Kidney capillary endothelial cell (primary cell): ENCODE data around the gene BAD.

ENCODE experiments used
- DNase-seq: peaks from one replicate; pipeline ENCODE4 v3.0.0-alpha.2; 2018; ENCODE audit warnings: low spot score

The BAD gene

DNA sequence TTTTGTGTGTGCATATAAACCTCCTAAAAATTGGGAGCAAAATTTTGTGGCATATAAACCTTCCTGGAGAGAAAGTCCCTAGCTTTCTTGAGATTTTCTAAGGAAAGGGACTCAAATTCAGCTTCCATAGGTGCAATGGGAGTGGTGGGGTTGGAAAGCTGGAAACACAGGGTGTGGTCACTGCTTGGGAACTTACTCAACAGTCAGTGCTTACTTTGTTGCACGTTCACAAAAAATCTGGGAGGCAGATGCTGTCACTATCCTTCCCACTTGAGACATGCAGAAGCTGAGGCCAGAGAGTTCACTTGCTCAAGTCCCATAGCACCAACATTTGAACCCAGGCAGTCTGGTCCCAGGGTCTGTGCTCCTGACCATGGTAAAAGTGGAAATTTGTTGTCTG, 11.8 kb upstream of the BAD start:
- no peak for DNase-seq

DNA sequence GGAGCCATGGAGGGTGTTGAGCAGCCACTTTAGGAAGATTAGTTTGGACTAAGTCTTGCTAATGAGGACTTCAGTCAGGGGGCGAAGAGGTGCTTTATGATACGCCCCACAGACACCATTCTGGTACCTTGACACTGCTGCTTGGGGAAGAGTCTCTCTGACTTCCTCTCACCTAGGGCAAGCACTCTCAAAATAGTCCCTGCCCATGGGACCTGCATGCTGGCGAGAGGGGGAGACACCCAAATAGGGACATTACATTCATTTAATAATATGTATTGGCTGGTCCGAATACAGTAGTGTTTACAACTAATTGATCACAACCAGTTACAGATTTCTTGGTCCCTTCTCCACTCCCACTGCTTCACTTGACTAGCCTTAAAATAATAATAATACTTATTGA, 11.3 kb upstream of the BAD start:
- no peak for DNase-seq

DNA sequence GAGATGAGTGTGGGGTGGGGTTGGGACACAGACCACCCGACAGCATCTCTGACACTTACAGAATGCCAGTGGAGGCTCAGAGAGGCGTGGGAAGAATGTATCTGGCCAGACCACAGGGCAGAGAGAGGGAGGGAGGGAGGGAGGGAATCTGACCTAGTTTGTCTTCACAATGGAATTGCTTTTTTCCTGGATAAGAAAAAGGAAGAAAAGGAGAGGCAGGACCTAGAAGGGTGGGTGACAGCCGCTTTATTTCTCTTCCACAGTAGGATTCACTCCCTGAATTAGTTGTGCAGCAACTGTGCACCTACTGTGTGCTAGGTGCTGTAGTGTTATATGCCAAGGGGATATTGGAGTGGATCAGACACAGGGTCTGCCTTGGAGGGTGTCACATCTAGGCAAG, 10.3 kb upstream of the BAD start:
- DNase-seq, result no peak

DNA sequence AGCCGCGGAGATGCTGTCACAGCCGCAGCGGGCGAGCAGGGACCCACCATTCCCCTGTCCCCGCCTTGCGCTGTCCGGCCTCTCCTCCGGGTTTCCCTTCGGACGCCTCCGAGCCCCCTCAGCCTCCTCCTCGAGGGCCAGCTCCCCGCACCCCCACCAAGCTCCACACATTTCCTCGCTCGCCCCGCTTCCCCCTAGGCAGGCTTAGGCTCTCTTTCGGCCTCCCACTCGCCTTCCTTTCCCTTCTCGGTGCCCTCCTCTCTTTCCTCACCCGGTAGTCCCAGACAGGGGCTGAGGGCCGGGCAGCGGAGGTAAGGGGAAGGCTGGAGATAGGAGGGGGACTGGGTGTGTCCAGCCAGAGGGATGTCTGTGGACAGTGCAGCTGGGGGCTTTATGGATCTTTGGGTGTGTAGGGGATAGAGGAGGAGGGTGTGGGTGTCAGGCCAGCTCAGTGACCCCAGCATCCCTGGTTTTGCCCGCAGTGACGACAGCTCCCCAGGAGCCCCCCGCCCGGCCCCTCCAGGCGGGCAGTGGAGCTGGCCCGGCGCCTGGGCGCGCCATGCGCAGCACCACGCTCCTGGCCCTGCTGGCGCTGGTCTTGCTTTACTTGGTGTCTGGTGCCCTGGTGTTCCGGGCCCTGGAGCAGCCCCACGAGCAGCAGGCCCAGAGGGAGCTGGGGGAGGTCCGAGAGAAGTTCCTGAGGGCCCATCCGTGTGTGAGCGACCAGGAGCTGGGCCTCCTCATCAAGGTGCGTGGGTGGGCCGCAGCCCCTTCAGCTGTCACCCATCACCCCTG, 8.2 kb upstream of the BAD start:
- no peak for DNase-seq

DNA sequence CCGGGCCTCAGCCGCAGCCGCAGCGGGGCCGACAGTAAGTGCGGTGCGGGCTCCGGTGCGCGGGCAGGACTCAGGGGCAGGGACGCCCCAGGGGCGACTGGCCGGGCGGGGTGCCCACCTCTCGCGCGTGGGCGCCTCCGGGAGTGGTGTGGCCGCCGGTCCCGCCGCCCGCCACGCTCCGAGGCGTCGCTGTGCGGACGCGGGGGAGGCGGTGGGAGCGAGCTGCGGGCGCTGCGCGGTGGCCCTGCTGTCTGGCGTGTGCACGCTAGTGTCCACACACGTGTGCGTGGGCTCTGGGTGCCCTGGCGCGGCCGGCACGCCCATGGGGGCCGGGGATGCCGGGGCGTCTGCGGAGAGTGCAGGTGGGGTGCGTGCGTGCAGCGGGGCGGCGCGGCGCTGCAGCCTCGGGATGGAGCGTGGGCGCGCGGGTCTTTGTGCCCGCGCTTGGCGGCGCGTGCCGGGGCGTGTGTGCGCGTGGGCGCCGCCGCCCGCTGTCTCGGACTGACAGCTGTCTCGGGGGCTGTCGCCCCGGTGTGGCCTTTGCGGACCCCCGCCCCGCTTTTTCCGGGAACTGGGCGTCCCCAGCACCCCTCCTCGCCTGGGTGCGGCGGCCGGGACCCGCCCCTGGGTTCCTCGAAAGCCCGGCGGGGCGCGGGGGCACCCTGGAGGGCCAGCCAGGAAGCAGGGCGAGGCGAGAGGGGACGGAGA, 7.4 kb upstream of the BAD start:
- no peak for DNase-seq

DNA sequence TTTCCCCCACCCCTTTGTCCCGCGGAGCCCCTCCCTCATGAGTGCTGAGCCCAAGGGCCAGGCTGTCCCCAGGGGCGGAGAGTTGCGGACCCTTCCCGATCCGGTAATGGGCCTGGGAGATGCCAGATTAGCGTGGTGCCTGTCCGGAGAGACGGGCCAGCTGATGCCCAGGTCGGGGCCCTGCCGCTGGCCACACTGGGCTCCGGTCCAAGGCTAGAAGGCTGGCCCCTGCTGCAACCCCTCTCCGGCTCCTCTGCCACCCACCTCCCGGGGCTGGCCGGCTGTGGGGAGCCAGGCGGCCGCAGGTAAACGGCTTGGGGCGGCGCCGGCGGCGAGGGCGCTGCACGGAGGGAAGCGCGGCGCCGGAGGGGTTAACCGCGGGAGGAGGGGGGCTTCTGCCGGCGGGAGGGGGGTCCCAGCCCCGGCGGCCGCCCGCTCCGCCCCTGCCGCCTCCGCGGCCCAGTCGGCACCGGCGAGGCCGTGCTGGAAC, 6.8 kb upstream of the BAD start, which contains the start of gene KCNK4:
Gene KCNK4, plus strand, starts transcription at position 41 of the 490 bp plus-strand sequence. CDS start 1,717 bp downstream, outside the sequence.
- DNase-seq, result no peak

DNA sequence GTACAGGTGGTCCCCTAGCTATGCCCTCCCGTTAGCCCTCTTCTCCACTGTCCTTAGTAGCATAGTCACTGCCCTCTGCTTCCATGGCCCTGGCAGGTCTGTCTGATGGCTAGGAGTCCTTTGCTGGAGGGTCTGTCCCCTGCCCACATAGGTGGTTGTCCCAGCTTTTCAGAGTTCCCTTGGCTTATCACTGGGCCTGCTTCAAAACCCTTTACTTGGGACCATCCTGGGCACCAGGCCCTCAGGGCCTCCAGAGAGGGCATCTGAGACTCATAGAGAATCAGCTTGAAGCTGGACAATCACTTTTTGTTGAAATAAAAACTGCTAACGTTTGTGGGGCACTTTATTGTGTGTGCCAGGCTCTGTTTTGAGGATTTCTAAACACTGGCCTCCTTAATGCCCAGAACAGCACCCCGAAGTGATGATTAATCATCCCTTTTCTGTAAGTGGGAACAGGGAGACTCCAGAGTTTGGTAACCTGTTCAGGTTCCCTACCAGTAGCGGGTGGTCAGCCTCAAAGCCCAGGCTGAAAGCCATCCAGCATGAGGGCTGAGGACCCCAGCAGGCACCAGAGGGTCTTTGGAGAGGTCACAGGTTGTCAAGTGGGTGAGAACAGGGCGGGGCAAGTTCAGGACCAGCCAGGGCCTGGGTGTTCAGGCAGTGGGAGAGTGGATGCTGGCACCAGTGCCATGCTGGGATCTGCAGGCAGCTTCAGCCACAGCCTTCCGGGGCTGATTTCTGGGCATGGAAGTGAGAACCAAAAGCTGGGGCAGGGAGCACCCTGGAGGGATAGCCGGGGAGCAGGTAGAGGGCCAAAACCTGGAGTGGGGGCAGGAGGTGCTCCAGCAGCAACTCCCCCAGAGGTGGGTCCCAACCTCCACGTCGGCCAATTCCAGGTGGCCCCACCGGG, 6.1 kb upstream of the BAD start:
- no peak for DNase-seq

DNA sequence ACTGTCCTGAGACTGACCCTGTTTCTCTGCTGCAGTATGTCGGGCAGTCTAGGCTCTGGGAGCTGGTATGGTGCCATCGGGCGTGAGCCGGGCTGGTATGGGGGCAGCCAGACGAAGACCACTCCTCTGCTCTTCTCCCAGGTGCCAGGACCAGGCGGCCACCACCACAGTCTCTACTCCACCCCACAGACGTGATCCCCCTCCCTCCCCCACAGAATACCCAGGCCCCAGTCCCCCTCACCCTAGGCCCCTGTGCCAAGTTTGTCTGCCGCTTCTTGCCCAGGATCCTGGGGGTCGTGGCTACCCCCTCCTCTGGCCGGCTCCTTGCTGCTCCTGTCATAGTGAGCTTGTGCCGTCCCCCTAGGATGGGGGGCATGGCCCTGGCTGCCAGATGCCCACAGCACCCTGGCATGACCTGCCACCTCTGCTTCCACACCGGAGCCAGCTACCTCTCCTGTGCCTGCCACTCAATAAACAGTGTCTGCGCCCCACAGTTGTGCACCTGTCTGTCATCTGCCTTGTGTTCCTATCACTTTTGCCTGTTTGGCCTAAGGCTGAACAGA, 4.6 kb upstream of the BAD start:
- no peak for DNase-seq

DNA sequence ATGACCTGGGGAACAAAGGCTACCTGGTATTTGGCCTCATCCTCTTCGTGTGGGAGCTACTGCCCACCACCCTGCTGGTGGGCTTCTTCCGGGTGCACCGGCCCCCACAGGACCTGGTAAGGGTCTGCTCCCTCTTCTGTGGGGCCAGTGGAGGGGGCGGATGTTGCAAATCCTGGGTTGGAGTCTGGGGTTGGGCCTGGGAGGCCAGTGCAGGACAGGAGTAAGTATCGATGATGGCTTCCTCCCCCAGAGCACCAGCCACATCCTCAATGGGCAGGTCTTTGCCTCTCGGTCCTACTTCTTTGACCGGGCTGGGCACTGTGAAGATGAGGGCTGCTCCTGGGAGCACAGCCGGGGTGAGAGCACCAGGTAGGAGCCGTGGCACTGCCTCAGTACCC, 3.9 kb upstream of the BAD start:
- no peak for DNase-seq

DNA sequence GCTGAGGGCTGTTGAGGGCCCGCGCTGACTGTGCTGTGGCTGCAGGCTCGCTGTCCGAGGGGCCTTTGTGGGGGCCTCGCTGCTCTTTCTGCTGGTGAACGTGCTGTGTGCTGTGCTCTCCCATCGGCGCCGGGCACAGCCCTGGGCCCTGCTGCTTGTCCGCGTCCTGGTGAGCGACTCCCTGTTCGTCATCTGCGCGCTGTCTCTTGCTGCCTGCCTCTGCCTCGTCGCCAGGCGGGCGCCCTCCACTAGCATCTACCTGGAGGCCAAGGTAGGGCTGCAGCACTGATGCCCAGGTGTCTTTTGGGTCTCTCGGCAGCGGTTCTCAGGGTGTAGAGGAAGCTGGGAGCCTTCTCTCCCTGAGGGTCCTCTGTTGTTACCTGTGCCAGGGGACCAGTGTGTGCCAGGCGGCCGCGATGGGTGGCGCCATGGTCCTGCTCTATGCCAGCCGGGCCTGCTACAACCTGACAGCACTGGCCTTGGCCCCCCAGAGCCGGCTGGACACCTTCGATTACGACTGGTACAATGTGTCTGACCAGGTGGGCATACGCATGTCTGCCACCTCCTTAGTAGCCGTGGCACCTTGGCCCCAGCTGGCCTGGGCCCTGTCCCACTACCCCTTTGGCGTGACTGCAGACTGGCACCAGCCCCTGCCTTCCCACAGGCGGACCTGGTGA, 3.3 kb upstream of the BAD start:
- no peak for DNase-seq

DNA sequence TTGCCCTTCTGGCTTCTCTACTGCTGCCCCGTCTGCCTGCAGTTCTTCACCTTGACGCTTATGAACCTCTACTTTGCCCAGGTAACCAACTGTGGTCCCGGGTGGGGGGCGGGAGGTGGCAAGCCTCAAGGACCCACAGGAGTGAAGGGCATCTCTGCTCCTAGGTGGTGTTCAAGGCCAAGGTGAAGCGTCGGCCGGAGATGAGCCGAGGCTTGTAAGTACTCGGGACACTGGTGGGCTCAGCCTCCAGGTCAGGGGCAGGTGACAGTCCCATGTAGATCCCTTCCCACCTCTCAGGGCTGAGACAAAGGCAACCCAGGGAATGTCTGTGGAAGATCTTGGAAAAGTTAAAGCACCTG, 2.3 kb upstream of the BAD start:
- DNase-seq, result no peak

DNA sequence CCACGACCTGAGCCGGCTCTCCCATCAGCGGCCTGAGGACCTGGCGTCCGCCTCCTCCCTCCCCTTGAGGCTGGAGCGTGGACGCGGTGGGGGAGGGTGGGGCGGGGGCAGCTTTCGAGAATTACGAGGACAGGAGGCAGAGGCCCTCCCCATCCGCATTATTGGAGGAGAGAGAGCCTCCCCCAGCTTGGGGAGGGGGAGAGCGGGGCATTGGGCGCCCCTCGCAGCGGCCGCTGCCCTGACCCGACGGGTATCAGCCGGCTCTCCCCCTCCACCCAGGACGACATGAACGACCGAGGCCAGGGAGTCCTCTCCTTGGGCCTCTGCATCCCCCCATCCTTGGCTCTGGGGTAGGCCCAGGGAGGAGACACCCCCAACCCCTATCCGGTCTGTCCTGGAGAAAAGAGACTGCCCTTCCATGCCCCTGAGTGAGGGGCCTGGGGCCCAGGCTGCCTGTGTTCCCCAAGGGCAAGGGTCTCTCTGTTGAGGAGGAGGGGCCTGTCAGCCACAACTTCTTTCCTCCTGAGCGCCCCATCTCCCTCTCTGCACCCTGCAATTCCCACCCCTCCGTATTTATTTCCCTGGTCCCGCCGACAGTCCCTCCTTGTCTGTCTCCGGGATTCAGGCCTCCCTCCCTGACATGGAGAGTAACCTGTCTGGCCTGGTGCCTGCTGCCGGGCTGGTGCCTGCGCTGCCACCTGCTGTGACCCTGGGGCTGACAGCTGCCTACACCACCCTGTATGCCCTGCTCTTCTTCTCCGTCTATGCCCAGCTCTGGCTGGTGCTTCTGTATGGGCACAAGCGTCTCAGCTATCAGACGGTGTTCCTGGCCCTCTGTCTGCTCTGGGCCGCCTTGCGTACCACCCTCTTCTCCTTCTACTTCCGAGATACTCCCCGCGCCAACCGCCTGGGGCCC, 1.7 kb upstream of the BAD start:
- DNase-seq, result no peak

DNA sequence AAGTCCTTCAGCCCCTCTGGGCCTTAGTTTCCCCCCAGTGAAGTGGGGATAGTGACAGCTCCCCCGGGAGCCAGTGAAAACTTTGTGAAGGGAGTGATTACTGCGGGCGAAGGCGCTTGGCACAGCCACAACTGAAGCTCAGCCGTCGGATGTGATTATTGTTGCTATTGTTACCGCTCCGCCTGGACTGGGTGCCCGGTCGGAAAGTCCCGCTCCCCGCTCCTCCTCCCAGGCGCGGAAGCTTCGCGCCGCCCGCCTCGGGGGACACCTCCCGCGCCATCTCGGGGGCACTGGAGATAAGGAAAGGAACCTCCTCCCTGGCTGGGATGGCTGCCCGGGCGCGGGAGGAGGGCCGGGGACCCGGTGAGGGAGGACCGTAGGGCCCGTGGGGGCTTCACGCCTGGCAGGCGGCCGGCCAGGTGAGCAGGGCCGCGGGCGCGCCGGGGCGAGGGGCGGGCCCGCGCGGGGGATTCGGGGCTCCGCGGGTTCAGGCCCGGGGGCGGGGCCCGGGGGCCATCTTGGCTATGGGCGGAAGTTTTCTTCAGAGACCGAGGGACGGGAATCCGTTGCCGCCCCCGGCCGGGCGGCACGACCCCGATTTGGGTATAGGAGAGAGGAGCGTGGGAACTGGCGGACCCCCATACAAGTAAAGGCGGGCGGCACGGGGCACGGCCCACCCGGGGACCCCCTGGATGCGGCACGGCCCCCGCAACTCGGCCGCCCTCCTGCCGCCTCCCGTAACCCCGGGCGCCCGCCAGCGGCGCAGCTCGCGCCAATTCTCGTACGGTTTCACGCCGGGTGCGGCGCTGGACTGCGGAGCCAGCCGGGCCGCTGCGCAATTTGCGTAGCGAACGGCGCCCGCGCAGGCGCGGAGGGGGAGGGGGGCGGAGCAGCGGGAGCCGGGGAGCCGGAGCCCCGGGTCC, 758 bp upstream of the BAD start, which contains the start of gene GPR137:
Gene GPR137, plus strand, starts transcription at position 887 of the 923 bp plus-strand sequence. CDS start 677 bp downstream, outside the sequence.
- peak; percentile 66 for DNase-seq

DNA sequence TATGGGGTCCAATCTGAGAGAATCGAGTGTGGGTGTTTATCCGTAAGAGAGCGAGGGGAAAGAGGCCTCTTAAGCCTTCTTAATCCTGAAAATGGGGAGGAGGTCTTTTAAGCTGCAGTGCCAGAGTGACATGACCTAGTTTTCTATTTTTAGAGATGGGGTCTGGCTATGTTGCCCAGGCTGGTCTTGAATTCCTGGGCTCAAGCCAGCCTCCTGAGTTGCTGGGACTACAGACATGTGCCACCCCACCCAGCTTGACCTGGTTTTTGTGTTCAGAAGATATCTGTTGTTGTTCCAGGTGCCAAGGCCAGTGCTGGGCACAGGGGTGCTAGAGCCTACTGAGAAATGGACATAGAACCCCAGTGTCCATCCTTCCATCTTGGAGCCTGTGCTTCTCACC, 1.4 kb downstream of the BAD start:
- no peak for DNase-seq

DNA sequence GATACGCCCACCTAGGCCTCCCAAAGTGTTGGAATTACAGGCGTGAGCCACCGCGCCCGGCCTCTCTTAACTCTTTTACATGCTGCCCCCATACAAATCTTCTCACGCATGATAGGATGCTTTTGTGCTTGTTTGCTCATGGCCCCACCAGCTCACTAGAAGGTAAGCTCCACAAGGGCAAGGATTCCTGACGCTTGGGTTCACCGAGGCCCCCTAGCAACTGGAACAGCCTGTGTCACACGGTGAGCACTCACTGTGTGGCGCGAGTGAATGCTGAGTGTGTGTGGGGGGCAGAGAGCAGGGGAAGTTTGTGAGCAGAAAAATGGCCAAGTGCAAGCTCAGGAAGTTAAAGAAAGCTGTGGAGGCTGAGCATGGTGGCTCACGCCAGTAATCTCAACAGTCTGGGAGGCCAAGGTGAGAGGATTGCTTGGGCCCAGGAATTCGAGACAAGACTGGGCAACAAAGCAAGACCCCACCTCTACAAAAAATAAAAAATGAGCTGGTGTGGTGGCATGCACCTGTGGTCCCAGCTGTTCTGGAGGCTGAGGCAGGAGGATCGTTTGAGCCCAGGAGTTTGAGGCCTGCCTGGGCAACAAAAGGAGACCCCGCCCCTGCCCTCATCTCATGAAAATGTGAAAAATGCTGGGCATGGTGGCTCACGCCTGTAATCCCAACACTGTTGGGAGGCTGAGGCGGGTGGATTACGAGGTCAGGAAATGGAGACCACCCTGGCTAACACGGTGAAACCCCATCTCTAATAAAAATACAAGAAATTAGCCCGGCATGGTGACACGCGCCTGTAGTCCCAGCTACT, 2.3 kb downstream of the BAD start:
- no peak for DNase-seq

DNA sequence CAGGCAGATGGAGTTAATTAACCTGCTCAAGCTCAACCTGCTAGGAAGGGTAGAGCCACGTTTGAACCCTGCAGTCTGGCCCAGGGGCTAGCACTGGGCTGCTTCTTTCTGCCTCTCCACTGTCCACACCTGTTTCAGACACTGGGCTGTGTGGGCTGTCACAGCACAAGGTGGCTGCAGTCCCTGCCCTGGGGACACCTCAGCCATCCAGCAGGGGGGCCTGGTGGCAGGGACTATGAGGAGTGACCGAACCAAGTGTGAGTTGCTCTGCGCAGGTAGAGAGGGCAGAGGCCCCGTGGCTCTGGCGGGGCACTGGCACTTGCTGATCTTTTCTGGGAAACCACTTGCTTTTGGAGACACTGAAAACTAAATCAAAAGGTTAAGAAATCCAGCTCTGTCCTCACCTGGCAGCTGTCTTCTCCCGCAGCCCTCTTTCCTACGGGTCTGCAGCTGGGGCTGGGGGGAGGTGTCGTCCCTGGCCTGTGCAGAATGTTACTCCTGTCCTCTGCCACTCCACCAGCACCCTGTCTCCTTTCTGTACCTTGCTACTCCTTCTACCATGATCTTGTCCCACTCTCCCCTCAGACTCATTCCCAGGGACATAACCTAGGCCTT, 5.8 kb downstream of the BAD start:
- no peak for DNase-seq

DNA sequence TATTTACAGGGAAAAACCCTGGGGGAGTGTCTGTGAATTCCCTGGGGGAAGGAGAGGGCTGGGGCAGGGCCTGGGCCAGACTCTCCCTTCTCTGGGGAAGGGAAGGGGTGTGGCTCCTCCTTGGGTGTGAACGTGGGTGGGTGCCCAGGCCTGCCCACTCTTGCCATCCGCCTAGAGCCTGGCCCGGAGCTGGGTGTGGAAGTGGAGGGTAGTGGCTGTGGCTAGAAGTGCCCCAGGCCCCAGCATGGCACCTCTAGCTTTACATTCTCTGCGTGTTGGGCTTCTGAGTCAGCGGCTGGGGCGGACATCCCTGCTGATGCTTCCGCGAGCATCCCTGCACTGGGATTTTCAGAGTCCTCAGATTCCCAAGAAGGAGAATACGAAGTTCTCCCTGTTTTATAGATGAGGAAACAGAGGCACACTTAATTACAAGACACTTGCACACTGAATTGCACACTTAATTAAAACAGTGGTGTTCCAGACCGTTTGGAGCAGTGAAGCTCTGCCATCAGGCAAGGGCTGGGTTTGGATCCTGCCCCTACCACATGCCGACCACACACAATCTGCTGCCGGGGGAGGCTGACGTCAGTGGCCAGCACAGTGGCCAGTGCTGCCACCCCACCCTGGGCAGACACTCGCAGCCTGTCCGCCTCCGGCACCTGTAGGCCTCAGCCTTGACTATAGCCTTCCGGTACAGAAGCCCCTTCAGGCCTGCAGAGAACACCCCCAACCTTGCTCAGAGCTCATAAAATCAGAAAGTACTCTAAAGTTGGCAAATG, 7.6 kb downstream of the BAD start:
- no peak for DNase-seq
